Nephron (organoid): Measurements from ENCODE around the gene AGAP1.

Experiments
- H3K27ac Mint-ChIP-seq, 3 experiments: 2 replicates each; pipeline ENCODE4 v1.8.0; 2020; ENCODE audit warnings: mixed read lengths in 3 of 3, mild to moderate bottlenecking in 2 of 3, moderate library complexity in 1 of 3
- H3K27me3 Mint-ChIP-seq: 2 replicates; pipeline ENCODE4 v1.8.0; 2021; ENCODE audit warnings: low read depth, mild to moderate bottlenecking, moderate library complexity, mixed read lengths
- H3K36me3 Mint-ChIP-seq: 2 replicates; pipeline ENCODE4 v1.8.0; 2020; ENCODE audit warnings: low read depth, mixed read lengths
- H3K4me1 Mint-ChIP-seq: 2 replicates; pipeline ENCODE4 v1.8.0; 2020; ENCODE audit warnings: mixed read lengths
- H3K4me3 Mint-ChIP-seq, 3 experiments: 2 replicates each; pipeline ENCODE4 v1.8.0; 2020; ENCODE audit warnings: mild to moderate bottlenecking in 3 of 3, mixed read lengths in 3 of 3, moderate library complexity in 2 of 3
- H3K9me3 Mint-ChIP-seq: 2 replicates; pipeline ENCODE4 v1.8.0; 2020; ENCODE audit warnings: mixed read lengths
- CTCF ChIP-seq, 3 experiments: fragments of 200-600 bp; sonication (generic); IDR thresholded peaks; one replicate each; pipeline ENCODE4 v1.5.0; 2021; ENCODE audit warnings: antibody characterized with exemption in 3 of 3; ENCODE audit not compliant: unreplicated experiment in 3 of 3

AGAP1 gene

GRCh38 chr2:235698028-235698427 lies 204.2 kb downstream of the AGAP1 start:
- Mint-ChIP-seq H3K27me3 (no peaks in the 10 kb centered on the region), H3K4me1 (peaks cover 20% of the 10 kb centered on the region), H3K9me3 (peaks cover 3% of the 10 kb centered on the region), H3K4me3 (no peak overlapping the region), H3K27ac (no peak overlapping the region), H3K36me3 (peaks cover 4% of the 10 kb centered on the region)
- TF ChIP-seq CTCF (IDR thresholded peaks at IDR 0.05; ENCODE audit: unreplicated experiment in 3 of 3) = no peak

- Mint-ChIP-seq H3K27ac (no peak overlapping the region), H3K27me3 (no peaks in the 10 kb centered on the region), H3K4me3 (no peak overlapping the region), H3K36me3 (peaks cover 4% of the 10 kb centered on the region), H3K9me3 (peaks cover 3% of the 10 kb centered on the region), H3K4me1 (peaks cover 20% of the 10 kb centered on the region)
- TF ChIP-seq CTCF (IDR thresholded peaks at IDR 0.05; ENCODE audit: unreplicated experiment in 3 of 3) = no peak
These were observed 204.6 kb downstream of the AGAP1 start for GRCh38 chr2:235698491-235698890.

- H3K27me3 Mint-ChIP-seq = no peaks in the 10 kb centered on the region
- no peak overlapping the region for H3K27ac Mint-ChIP-seq
- peaks cover 20% of the 10 kb centered on the region for H3K4me1 Mint-ChIP-seq
- TF ChIP-seq CTCF (IDR thresholded peaks at IDR 0.05; ENCODE audit: unreplicated experiment in 3 of 3) = no peak
- H3K9me3 Mint-ChIP-seq = peaks cover 3% of the 10 kb centered on the region
- no peak overlapping the region for H3K4me3 Mint-ChIP-seq
- peaks cover 4% of the 10 kb centered on the region for H3K36me3 Mint-ChIP-seq
These were observed 205.7 kb downstream of the AGAP1 start for GRCh38 chr2:235699576-235699975.

GRCh38 chr2:235701206-235701981 lies 207.6 kb downstream of the AGAP1 start:
- TF ChIP-seq CTCF (IDR thresholded peaks at IDR 0.05; ENCODE audit: unreplicated experiment in 3 of 3) = no peak
- Mint-ChIP-seq H3K27me3 (no peaks in the 10 kb centered on the region), H3K36me3 (peaks cover 4% of the 10 kb centered on the region), H3K4me1 (peaks cover 10% of the 10 kb centered on the region), H3K4me3 (no peak overlapping the region), H3K9me3 (peaks cover 3% of the 10 kb centered on the region), H3K27ac (no peak overlapping the region)

- no peak for TF ChIP-seq CTCF (IDR thresholded peaks at IDR 0.05; ENCODE audit: unreplicated experiment in 3 of 3)
- peaks cover 4% of the 10 kb centered on the region for H3K36me3 Mint-ChIP-seq
- H3K4me1 Mint-ChIP-seq = peaks cover 10% of the 10 kb centered on the region
- no peak overlapping the region for H3K4me3 Mint-ChIP-seq
- no peak overlapping the region for H3K27ac Mint-ChIP-seq
- peaks cover 3% of the 10 kb centered on the region for H3K9me3 Mint-ChIP-seq
- no peaks in the 10 kb centered on the region for H3K27me3 Mint-ChIP-seq
These were observed 208.3 kb downstream of the AGAP1 start for GRCh38 chr2:235702186-235702585.

GRCh38 chr2:235703711-235704295 lies 210.0 kb downstream of the AGAP1 start:
- Mint-ChIP-seq H3K27ac (no peak overlapping the region), H3K4me3 (no peak overlapping the region), H3K36me3 (peaks cover 3% of the 10 kb centered on the region), H3K27me3 (no peaks in the 10 kb centered on the region), H3K4me1 (peaks cover 10% of the 10 kb centered on the region), H3K9me3 (no peaks in the 10 kb centered on the region)
- TF ChIP-seq CTCF (IDR thresholded peaks at IDR 0.05; ENCODE audit: unreplicated experiment in 3 of 3) = no peak
